Colonic mucosa (tissue), 4 donors: ENCODE results near the gene TMEM135. TPM values are rescaled to one million over a fixed set of nuclear protein-coding genes. Genes with fewer than 3 reads are reported as not detected.
"Not testable (repeated sequence)": the region's sequence is repeated elsewhere in the genome, so short reads cannot be mapped to it uniquely, and the experiment has no call there.

Source experiments
- DNase-seq: peaks from one replicate; pipeline ENCODE4 v3.0.0-alpha.2; 2020
- H3K27ac ChIP-seq: fragments of 200-600 bp; one replicate; pipeline ENCODE4 v1.8.0; 2021
- H3K27me3 ChIP-seq: fragments of 200-600 bp; one replicate; pipeline ENCODE4 v1.8.0; 2021
- H3K36me3 ChIP-seq: fragments of 200-600 bp; one replicate; pipeline ENCODE4 v1.8.0; 2021
- H3K4me1 ChIP-seq: fragments of 200-600 bp; one replicate; pipeline ENCODE4 v1.8.0; 2021; ENCODE audit warnings: mild to moderate bottlenecking
- H3K4me3 ChIP-seq: fragments of 200-600 bp; one replicate; pipeline ENCODE4 v1.8.0; 2021
- H3K9ac ChIP-seq, 2 donors: one replicate each; pipeline ENCODE4 v1.7.0; 2013; ENCODE audit warnings: control low read depth in 2 of 2, low read depth in 2 of 2, low read length in 2 of 2
- H3K9me3 ChIP-seq: fragments of 200-600 bp; one replicate; pipeline ENCODE4 v1.8.0; 2021
- CTCF ChIP-seq: fragments of 200-600 bp; IDR thresholded peaks from one replicate; pipeline ENCODE4 v1.8.0; 2022; ENCODE audit warnings: antibody characterized with exemption, mild to moderate bottlenecking
- intact Hi-C: fragments of 100-400 bp; cut with DNase I; formaldehyde crosslinking; loops from one replicate; pipeline ENCODE4 v1.14.1; 2022
- total RNA-seq, 2 donors: library from RNA; stranded (reverse); fragmentation: NEBNext Ultra II Directional in 1 of 2; extraction: Animal tissue kit (Norgen Biotek cat#: 25700) in 1 of 2; gene quantifications; one replicate each; pipeline ENCODE4 v1.2.1, GENCODE V29; 2021
- donor health status: healthy.
- donor health status: DM: no; HTN: no; CAD: no.
- donor health status: DM: no; HTN: no; CAD: no.

TMEM135 gene
- total RNA-seq, 2 donors from 2014 or later, result 28.8 to 41.4 TPM

- no peaks in the 10 kb centered on the region for H3K4me1 ChIP-seq
- H3K27ac ChIP-seq, result no peak overlapping the region
- intact Hi-C loops, result no loop called here
- no peak for DNase-seq
- H3K27me3 ChIP-seq, result no peaks in the 10 kb centered on the region
- no peak overlapping the region for H3K9ac ChIP-seq
- no peak overlapping the region for H3K4me3 ChIP-seq
- no peak for TF ChIP-seq CTCF
- no peaks in the 10 kb centered on the region for H3K36me3 ChIP-seq
- H3K9me3 ChIP-seq, result no peaks in the 10 kb centered on the region
Measured at GRCh38 chr11:87265979-87266378, 228.2 kb downstream of the TMEM135 start.

GRCh38 chr11:87266751-87267150, 229.0 kb downstream of the TMEM135 start:
- H3K36me3 ChIP-seq, result no peaks in the 10 kb centered on the region
- H3K9me3 ChIP-seq, result no peaks in the 10 kb centered on the region
- no peak for DNase-seq
- no peak overlapping the region for H3K4me3 ChIP-seq
- no peaks in the 10 kb centered on the region for H3K27me3 ChIP-seq
- H3K9ac ChIP-seq, result no peak overlapping the region
- no peaks in the 10 kb centered on the region for H3K4me1 ChIP-seq
- TF ChIP-seq CTCF, result no peak
- intact Hi-C loops, result no loop called here
- H3K27ac ChIP-seq, result no peak overlapping the region

- H3K27me3 ChIP-seq, H3K27ac ChIP-seq, H3K9me3 ChIP-seq, H3K4me3 ChIP-seq, H3K36me3 ChIP-seq, H3K4me1 ChIP-seq, H3K9ac ChIP-seq, intact Hi-C loops, DNase-seq: not testable (repeated sequence)
Measured at GRCh38 chr11:87271951-87272350, 234.2 kb downstream of the TMEM135 start.

GRCh38 chr11:87275176-87275575, 237.4 kb downstream of the TMEM135 start:
- TF ChIP-seq CTCF, result no peak
- Histone ChIP-seq H3K9ac (no peak overlapping the region), H3K9me3 (no peaks in the 10 kb centered on the region), H3K27ac (no peak overlapping the region), H3K4me1 (no peaks in the 10 kb centered on the region), H3K4me3 (no peak overlapping the region), H3K36me3 (no peaks in the 10 kb centered on the region), H3K27me3 (no peaks in the 10 kb centered on the region)
- no peak for DNase-seq
- intact Hi-C loops, result no loop called here

- no peak for TF ChIP-seq CTCF
- H3K9me3 ChIP-seq, result no peaks in the 10 kb centered on the region
- intact Hi-C loops, result loop anchor here (10.0 kb wide), 1 partner anchor 305 kb away; no protein-coding TSS in a partner anchor
- no peak overlapping the region for H3K4me3 ChIP-seq
- H3K36me3 ChIP-seq, result no peaks in the 10 kb centered on the region
- H3K4me1 ChIP-seq, result no peaks in the 10 kb centered on the region
- H3K27me3 ChIP-seq, result no peaks in the 10 kb centered on the region
- no peak for DNase-seq
- H3K27ac ChIP-seq, result no peak overlapping the region
- no peak overlapping the region for H3K9ac ChIP-seq
Measured at GRCh38 chr11:87280143-87280542, 242.4 kb downstream of the TMEM135 start.

- DNase-seq, result no peak
- H3K27ac ChIP-seq, result no peak overlapping the region
- no peaks in the 10 kb centered on the region for H3K27me3 ChIP-seq
- no peaks in the 10 kb centered on the region for H3K9me3 ChIP-seq
- TF ChIP-seq CTCF, result no peak
- no peak overlapping the region for H3K4me3 ChIP-seq
- no peaks in the 10 kb centered on the region for H3K4me1 ChIP-seq
- no peak overlapping the region for H3K9ac ChIP-seq
- H3K36me3 ChIP-seq, result no peaks in the 10 kb centered on the region
- intact Hi-C loops, result loop anchor here (10.0 kb wide), 1 partner anchor 307 kb away; no protein-coding TSS in a partner anchor
Measured at GRCh38 chr11:87281496-87281895, 243.8 kb downstream of the TMEM135 start.
